Right lung (tissue), 5 donors: ENCODE results near the gene AKAP8L. TPM values are rescaled to one million over a fixed set of nuclear protein-coding genes. Genes with fewer than 3 reads are reported as not detected.
A peak's percentile ranks its signal among the peaks of the same experiment; 100 is the strongest.
"Not testable (repeated sequence)": the region's sequence is repeated elsewhere in the genome, so short reads cannot be mapped to it uniquely, and the experiment has no call there.

Experiments
- DNase-seq, 2 donors: peaks; one replicate each; pipeline ENCODE4 v3.0.0-alpha.2; 2013
- polyA plus RNA-seq, 5 donors: library from polyadenylated mRNA; unstranded; fragments of 120-200 nt; gene quantifications; one replicate each; pipeline versions ENCODE4 v1.2.1 to v1.2.3, GENCODE V29; 2013; ENCODE audit warnings: inconsistent platforms in 1 of 5, low replicate concordance in 1 of 5; ENCODE audit not compliant: insufficient read length in 5 of 5, insufficient read depth in 1 of 5

AKAP8L gene
- polyA plus RNA-seq, 5 donors = 92.9 to 130 (median 112) TPM

DNA sequence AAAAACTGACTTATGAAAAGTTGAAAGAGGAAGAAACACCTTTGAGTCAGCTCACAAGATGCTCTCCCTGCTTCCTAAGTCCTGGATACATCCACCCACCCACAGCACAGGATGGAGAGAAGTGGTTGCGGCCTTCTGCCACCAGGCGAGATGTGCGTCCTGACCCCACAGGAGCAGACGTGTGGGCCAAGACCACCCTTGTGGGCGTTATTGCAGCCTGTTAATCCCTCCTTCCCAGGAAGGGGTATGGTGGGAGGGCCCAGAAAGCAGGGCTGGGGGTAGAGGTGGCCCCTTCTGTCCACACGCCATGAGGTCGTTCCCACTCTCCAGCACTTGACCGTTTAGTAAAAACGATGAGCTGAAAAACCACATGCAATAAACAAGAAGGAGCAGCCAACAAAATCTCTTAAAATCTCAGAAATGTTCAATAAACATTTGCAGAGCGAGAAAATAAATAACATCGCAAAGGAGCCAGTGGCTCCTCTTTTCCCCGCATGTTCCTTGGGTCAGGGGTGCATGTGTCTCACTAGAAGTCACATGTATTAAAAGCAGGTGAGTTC is 2.4 kb upstream of the AKAP8L start:
- DNase-seq = no peak

- no peak for DNase-seq
These were observed 731 bp upstream of the AKAP8L start for GRCh38 chr19:15419413-15420025.

DNA sequence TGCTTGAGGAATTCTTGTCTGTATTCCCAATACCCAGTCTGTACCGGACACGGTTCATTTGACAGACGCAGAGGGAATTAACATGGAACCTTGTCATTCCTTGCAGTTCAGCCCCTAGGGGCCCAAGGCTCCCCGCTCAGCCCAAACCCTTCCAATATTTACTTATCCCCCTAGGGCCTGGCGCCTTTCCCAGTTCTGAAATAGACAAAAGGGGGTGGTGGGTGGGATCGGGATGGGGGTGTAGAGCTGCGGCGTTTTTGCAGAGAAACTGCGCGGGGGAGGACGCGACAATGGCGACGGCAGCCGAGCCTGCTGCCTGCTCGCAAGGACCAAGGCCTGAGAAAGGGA is 583 bp downstream of the AKAP8L start:
- DNase-seq = peak; percentile 55 to 57

DNA sequence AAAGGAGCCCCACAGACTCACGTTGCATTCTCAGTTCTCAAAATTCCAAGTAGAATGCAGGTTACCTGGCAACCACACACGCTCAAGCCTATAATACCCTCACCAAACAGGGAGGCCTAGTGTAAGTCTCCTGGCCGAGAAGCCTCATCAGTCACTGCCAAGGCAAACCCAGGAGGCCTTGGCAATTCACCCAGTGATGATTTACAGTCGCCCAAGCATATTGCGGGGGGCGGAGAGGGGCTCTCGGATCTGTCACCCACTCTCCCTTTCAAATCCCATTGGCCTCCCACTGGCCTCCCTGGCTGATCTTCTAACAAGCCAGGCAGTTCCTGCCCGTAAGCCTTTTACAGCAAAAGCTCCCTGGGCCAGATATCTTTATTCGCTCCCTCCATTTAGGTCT is 1.1 kb downstream of the AKAP8L start:
- DNase-seq = no peak

DNA sequence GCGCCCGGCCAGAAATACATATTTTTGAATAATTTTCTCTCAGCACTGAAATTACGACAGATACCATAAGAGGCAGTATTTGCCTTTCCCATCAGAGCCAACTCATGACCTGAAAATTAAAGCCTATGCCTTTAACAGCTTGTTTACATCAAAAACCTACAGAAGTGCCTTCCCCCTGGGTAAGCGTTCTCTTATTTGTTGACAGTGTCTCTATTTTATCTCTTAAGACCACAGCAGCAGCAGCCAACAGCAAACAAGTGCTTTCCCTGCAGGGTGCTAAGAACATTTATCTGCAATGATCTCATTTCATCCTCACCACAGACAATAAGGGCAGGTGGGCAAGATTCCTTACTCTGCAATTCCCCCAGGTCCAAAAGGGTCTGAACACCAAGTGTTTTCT is 6.0 kb downstream of the AKAP8L start:
- no peak for DNase-seq

- not testable (repeated sequence) for DNase-seq
These were observed 7.4 kb downstream of the AKAP8L start for GRCh38 chr19:15411351-15411750.

DNA sequence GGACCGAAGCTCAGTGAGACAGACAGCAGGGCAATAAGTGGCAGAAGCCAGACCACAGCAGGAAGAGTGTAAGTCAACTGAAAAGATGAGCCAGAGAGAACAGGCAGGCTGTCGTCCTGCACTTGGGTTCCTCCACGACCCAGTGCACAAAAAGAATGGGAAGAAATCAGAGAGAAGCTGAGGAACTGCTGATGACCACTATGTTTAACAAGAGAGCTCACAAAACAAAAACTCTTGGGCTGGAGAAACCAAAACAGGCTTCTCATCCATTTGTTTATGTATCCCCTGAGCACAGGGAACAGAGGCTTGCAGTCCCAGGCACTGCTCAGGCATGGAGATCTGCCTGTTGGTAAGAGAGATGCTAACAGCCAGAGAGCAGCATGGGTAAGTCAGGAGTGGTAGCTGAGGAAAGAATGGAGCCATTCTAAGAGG is 14.0 kb downstream of the AKAP8L start:
- DNase-seq = no peak

DNA sequence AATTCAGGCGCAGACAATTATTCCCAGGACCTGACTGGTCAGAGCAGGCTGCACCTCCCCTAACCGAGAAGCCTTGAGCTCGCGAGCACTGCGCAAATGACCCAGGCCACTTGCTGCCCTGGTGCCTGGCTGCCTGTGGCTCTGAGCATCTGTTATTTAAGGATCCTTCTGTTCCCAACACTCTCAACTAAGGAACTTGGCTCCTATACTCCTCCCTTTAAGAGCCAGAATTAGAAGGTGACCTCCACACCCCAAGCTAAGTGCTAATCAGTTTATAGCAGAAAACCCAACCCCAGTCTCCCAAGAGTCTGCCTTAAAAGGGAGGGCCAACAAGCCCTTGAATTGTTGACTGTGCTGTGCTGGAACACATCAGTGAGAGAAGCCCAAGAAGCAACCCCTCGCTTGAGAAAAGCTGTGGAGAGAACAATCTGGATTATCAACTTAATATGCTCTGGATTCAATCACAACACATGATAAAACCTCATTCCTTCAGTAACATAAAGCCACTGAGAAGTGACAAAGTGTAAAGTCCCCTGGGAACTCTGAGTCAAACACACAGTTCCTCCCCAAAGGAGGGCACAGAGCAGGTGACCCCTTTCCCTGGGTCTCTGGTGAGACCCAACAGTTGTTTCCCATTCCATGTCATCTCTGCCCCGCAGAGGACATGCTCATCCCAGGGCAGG is 14.6 kb downstream of the AKAP8L start:
- DNase-seq = no peak

- DNase-seq = no peak
These were observed 15.6 kb downstream of the AKAP8L start for GRCh38 chr19:15403151-15403531.

DNA sequence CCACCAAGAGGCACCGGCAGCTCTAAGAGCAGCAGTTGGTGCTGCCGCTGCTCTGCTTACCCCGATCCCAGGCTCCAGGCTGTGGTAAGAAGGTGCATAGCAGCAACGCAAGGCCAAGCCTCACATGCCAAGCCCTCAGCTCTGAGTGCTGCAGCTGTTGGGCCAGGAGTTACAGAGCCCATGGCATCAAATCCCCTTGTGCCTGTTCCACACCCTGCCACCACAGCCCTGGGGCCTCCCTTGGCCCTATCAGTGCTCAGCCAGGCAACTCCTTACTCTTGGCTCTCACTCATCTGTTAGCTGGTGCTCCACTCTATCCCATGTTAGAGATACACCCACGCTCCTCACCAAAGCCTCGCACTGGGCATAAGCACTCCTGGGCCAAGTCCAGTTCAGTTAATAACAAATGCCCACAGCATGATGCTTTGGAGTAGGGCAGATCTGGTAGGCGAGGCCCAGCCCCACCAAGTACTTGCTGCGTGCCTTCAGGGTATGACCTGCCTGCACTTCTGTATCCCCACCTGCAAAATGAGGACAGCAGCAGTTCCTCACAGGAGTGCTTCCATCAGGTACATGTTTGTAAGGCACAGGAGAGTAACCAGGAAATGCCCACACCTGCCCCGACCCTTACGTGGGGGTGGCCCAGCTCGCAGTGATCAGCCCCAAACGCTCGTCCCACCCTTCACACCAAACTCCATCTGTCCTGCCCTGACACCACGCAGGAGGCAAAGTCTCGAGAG is 16.2 kb downstream of the AKAP8L start:
- DNase-seq = no peak

- DNase-seq = no peak
These were observed 17.4 kb downstream of the AKAP8L start for GRCh38 chr19:15401397-15401710.

DNA sequence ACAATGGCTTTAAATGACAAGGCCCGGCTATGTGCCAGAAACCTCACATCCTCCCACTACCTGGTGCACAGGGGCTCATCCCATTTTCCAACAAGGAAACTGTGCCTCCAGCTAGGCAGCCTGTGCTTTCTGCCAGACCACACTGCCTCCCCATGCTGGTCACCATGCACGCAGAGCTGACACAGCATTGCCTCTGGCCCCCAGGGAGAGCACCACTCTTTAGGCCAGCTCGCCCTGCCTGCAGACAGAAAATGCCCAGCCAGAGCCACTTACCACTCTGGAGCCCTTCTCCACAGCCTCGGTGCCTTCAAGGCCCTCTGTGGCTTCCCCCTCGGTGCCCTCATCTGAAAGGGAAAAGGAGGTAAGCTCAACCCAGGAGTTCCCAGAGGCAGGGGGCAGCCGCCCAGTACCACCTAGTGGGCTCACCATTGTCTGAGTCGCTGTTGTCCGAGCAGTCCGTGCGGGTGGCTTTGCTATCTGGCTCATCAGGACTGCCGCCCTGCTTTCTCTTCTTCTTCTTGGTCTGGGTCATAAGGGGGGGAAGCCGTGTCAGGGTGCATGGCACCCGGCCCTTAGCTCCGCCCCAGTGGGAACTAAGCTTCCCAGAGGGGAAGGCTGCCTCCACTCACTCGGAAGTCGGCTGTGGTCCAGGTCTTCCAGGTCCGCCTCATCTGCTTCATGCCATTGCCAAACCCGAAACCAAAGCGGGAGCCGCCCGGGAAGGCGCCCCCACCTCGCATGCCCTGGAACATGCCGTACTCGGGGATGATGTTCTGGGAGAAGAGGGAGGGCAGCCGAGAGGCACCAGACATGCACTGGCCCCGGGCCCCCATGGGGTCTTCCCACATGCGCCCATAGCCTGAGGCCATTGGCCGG is 18.0 kb downstream of the AKAP8L start:
- DNase-seq = no peak

DNA sequence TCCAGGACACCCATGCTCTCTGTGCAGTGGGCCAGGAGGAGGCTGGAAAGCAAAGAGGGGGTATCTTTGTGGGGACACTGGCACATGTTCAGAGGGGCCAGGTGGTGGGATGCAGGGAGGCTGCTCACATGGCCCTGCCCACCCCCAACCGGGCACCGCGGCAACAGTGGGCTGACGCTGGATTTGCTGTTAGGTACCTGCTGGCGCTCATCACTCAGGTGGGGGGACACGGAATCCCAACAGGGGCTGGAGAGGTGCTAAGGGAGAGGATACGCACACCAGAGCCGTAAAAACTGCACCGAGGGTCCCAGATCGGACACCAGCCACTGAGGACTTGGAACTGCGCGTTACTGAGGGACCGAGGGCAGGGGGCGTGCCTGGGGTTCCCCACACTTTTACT is 19.2 kb downstream of the AKAP8L start:
- DNase-seq = no peak

DNA sequence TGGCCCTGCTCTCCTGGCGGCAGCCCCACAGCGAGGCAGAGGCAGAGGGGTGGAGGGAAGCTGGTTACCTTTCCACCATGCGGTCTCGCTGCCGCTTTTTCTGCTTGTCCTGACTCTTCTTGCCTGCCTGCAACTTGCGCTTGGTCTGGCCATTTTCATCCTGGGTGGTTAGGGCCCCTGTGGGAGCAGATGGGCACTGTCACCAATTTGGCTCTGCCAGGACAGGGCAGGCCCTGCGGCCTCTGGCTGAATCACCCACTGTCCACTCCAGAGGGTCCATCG is 19.6 kb downstream of the AKAP8L start:
- no peak for DNase-seq

DNA sequence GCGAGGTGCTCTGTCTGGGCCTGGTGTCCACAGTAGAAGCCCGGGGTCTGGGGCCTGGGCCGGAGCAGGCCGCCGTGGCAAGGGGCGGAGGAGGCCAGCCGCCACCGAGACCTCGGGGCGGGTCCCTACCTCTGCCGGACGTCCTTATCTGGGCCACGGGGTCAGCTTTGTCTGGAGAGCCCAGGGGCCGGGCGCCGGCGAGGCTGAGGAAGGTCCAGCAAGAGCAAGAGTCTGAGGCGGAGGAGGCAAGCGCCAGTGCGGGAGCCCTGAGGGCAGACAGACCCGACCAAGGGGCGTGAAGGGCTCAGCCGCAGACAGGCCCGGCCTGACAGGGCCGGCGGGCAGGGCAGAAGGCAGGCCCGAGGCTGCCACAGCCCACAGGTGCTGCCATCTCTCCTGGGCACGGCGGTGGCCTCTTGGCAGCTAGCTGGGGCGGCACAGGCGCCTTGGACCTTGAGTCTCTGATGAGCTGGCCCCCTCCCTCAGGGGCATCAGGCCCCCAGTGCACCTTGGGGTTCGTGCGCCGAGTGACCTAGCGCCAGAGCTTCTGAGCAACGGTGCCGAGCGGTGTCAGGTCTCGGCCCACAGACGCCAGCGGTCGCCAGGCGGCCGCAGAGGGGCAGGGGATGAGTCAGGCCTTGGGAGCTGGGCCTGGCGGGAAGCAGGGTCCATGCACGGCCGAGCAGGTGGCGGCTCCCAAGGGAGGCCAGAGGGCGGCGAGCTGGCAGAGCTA is 20.1 kb downstream of the AKAP8L start:
- no peak for DNase-seq

DNA sequence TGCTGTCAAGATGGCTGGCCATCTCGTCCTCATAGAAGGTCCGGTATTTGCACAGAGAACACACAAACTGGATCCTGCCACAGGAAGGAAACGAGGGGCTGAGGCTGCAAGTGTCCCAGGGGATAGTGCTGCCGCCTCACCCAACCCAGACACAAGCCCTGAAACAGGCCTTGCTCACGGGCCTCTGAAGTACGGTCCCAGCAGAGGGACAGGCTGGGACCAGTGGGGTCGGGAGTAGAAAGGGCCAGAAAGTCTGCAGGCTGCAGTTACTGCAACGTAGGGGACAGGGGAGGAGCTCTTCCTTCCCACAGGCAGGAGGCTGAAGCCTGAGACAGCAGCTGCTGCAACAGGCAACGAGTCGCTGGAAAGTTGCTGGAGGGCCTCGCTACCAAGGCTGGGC is 21.0 kb downstream of the AKAP8L start:
- no peak for DNase-seq

DNA sequence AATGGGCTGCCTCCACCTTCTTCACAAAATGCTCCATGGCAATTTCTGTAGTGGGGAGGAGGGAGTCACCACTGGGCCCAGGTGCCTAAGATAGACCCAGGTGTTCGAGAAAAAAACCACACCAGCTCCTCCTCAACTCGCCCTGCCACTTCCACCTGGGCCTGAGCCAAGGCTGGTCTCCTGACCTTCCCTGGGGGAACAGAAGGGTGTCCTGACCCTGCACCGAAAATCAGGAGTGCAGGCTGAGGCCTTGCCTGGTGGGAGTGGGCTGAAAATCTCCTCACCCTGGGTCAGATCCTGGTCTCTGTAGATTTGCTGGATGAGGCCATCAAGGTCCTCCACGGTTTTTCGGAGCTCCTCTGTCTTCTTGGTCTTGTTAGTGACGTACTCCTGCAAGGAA is 21.6 kb downstream of the AKAP8L start:
- no peak for DNase-seq

DNA sequence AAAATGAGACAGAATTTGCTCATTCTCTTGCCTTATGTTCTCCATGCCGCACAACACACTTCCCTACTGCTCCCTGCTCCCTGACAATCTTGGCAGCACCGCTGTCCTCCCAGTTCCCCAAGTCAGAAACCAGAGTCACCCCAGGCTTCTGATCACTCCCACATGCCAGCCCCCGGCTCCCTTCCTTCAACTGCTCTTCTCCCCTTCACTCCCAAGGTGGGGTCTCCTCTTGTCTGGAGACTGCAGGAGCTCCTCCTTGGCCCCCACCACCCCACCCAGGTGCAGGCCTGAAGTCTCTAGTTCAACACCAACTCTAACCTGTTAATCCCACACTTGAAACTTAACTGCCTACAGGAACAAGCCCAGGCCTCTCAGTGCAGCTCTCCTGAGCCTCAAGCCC is 22.4 kb downstream of the AKAP8L start:
- DNase-seq = no peak

GRCh38 chr19:15395251-15395650 is 23.5 kb downstream of the AKAP8L start:
- DNase-seq = not testable (repeated sequence)

DNA sequence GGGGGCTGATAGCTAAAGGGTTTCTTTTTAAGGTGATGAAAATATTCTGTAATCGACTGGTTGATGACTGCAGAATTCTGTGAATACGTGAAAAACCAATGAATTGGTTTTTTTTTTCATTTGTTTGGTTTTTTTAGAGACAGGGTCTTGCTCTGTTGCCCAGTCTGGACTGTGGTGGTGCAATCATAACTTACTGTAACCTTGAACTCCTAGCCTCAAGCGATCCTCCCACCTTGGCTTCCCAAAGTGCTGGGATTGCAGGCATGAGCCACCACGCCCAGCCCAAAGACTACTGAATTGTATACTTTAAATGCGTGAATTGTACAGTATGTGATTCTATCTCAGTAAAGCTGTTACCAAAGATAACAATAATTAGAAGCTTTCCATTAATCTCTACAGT is 24.4 kb downstream of the AKAP8L start:
- DNase-seq = no peak

- no peak for DNase-seq
These were observed 24.8 kb downstream of the AKAP8L start for GRCh38 chr19:15393963-15394362.

DNA sequence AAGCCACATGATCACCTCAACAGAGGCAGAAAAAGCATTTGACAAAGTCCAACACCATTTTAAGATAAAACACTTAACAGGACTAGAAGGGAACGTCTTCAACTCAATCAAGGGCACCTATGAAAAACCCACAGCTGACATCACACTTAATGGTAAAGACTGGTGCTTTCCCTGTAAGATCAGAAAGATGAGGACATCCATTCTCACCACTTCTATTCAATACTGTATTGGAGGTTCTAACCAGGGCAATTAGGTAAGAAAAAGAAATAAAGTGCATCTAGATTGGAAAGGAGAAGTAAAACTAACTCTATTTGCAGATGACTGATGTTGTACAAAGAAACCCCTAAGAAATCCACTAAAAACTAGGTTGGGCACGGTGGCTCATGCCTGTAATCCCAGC is 28.0 kb downstream of the AKAP8L start:
- no peak for DNase-seq
